Fibroblast of the aortic adventitia (primary cell): ENCODE measurements around the gene USP34. TPM values are rescaled to one million over a fixed set of nuclear protein-coding genes. Genes with fewer than 3 reads are reported as not detected.

Source experiments
- DNase-seq: peaks from one replicate; pipeline ENCODE4 v3.0.0-alpha.2; 2010; ENCODE audit warnings: low read depth
- H3K4me3 ChIP-seq: 2 replicates; pipeline ENCODE4 v1.5.1; 2011; ENCODE audit warnings: low read depth, mild to moderate bottlenecking, control low read depth, low read length, moderate library complexity
- CTCF ChIP-seq: IDR thresholded peaks from 2 replicates; pipeline ENCODE4 v1.5.1; 2011; ENCODE audit warnings: mild to moderate bottlenecking, low read length, control low read depth, inconsistent platforms; ENCODE audit not compliant: insufficient read depth
- total RNA-seq: library from RNA; depleted of rRNA; stranded (reverse); fragments of >200 nt; gene quantifications from 2 replicates; pipeline ENCODE4 v1.2.3, GENCODE V29; 2012; ENCODE audit warnings: low replicate concordance

USP34 gene
- total RNA-seq, 1 donor = 130 TPM

GRCh38 chr2:61272421-61273070, 198.3 kb downstream of the USP34 start:
- DNase-seq = peak; percentile 16
- no peak overlapping the region for H3K4me3 ChIP-seq
- TF ChIP-seq CTCF = no peak

GRCh38 chr2:61268249-61268648, 202.6 kb downstream of the USP34 start:
- no peak for DNase-seq
- no peak overlapping the region for H3K4me3 ChIP-seq
- no peak for TF ChIP-seq CTCF

GRCh38 chr2:61266632-61267505, 204.0 kb downstream of the USP34 start:
- DNase-seq = no peak
- no peak overlapping the region for H3K4me3 ChIP-seq
- no peak for TF ChIP-seq CTCF

- no peak for TF ChIP-seq CTCF
- DNase-seq = no peak
- no peak overlapping the region for H3K4me3 ChIP-seq
Observed at GRCh38 chr2:61263830-61264229, 207.1 kb downstream of the USP34 start.

- no peak overlapping the region for H3K4me3 ChIP-seq
- DNase-seq = no peak
- no peak for TF ChIP-seq CTCF
Observed at GRCh38 chr2:61262699-61263098, 208.2 kb downstream of the USP34 start.

GRCh38 chr2:61257446-61257845, 213.4 kb downstream of the USP34 start:
- TF ChIP-seq CTCF = no peak
- H3K4me3 ChIP-seq = no peak overlapping the region
- DNase-seq = no peak
